K562 (cell line): Measurements from ENCODE around the gene MED14. TPM values are rescaled to one million over a fixed set of nuclear protein-coding genes. Genes with fewer than 3 reads are reported as not detected.

Experiments
- ARHGAP35 ChIP-seq: fragments of 450-650 bp; IDR thresholded peaks from 2 replicates; pipeline ENCODE4 v1.6.1; 2018; ENCODE audit not compliant: partially characterized antibody
- ARNT ChIP-seq, 2 experiments: fragments of 450-650 bp; IDR thresholded peaks; 2 replicates each; pipeline ENCODE4 v1.6.1; 2016; ENCODE audit warnings: mild to moderate bottlenecking in 1 of 2
- BCLAF1 ChIP-seq, 2 experiments: fragments of 450-650 bp in 1 of 2; IDR thresholded peaks; 2 replicates each; pipeline ENCODE4 v1.6.1; 2011 to 2017; ENCODE audit warnings: low read depth in 2 of 2, antibody characterized with exemption in 1 of 2, borderline replicate concordance in 1 of 2, low read length in 1 of 2, mild to moderate bottlenecking in 1 of 2, mixed read lengths in 1 of 2; ENCODE audit not compliant: control insufficient read depth in 1 of 2
- CREB1 ChIP-seq, 2 experiments: sonication (generic) in 1 of 2; formaldehyde crosslinking in 1 of 2; IDR thresholded peaks; 2 replicates each; pipeline versions ENCODE4 v1.6.1 to v1.8.0; 2012 to 2022; ENCODE audit warnings: inconsistent platforms in 1 of 2, mild to moderate bottlenecking in 1 of 2, missing genetic modification reagents in 1 of 2, moderate library complexity in 1 of 2
- HLTF ChIP-seq: fragments of 450-650 bp; IDR thresholded peaks from 2 replicates; pipeline ENCODE4 v1.6.1; 2016
- HNRNPK ChIP-seq: fragments of 200-400 bp; formaldehyde crosslinking; IDR thresholded peaks from one replicate; pipeline ENCODE4 v1.6.1; 2018; ENCODE audit warnings: mild to moderate bottlenecking, low read depth, low read length; ENCODE audit not compliant: poor library complexity, severe bottlenecking
- HNRNPLL ChIP-seq: fragments of 200-400 bp; formaldehyde crosslinking; IDR thresholded peaks from 2 replicates; pipeline ENCODE4 v1.6.1; 2017; ENCODE audit warnings: low read length, low read depth, mild to moderate bottlenecking; ENCODE audit not compliant: poor library complexity, severe bottlenecking
- KDM2B ChIP-seq: fragments of 250-450 bp; sonication (Bioruptor Pico); IDR thresholded peaks from 2 replicates; pipeline ENCODE4 v1.8.0; 2021; ENCODE audit warnings: mild to moderate bottlenecking, moderate library complexity
- MCM2 ChIP-seq: fragments of 450-650 bp; IDR thresholded peaks from 2 replicates; pipeline ENCODE4 v1.6.1; 2017; ENCODE audit warnings: low read depth, mild to moderate bottlenecking
- NBN ChIP-seq: fragments of 450-650 bp; IDR thresholded peaks from 2 replicates; pipeline ENCODE4 v1.6.1; 2016; ENCODE audit warnings: low read depth, mild to moderate bottlenecking
- NFRKB ChIP-seq: fragments of 450-650 bp; IDR thresholded peaks from 2 replicates; pipeline ENCODE4 v1.6.1; 2016; ENCODE audit warnings: low read depth
- NFYB ChIP-seq: IDR thresholded peaks from 2 replicates; pipeline ENCODE4 v1.6.1; 2011; ENCODE audit warnings: mild to moderate bottlenecking, moderate library complexity; ENCODE audit not compliant: insufficient read length; ENCODE audit errors: extremely low read depth
- PCBP1 ChIP-seq: fragments of 200-400 bp; formaldehyde crosslinking; IDR thresholded peaks from 2 replicates; pipeline ENCODE4 v1.6.1; 2018; ENCODE audit warnings: mild to moderate bottlenecking, low read depth, low read length; ENCODE audit not compliant: poor library complexity, severe bottlenecking
- POLR2B ChIP-seq: fragments of 450-650 bp; IDR thresholded peaks from 2 replicates; pipeline ENCODE4 v1.6.1; 2018; ENCODE audit warnings: low read depth; ENCODE audit not compliant: partially characterized antibody
- RBBP5 ChIP-seq: fragments of 200-600 bp; sonication (generic); IDR thresholded peaks from 2 replicates; pipeline ENCODE4 v1.6.1; 2012; ENCODE audit warnings: borderline replicate concordance, mild to moderate bottlenecking, low read length, control low read depth, inconsistent platforms; ENCODE audit not compliant: insufficient read depth, poor library complexity, severe bottlenecking
- RCOR1 ChIP-seq, 2 experiments: IDR thresholded peaks; 2 replicates each; pipeline ENCODE4 v1.6.1; 2012; ENCODE audit warnings: low read depth in 2 of 2, low read length in 2 of 2, borderline replicate concordance in 1 of 2, improper control_type of control experiment in 1 of 2
- SIN3A ChIP-seq, 2 experiments: fragments of 150-350 bp in 1 of 2; IDR thresholded peaks; 2 replicates each; pipeline ENCODE4 v1.6.1; 2011 to 2016; ENCODE audit warnings: borderline replicate concordance in 2 of 2, low read depth in 2 of 2, low read length in 2 of 2, mild to moderate bottlenecking in 2 of 2, moderate library complexity in 2 of 2; ENCODE audit not compliant: control insufficient read depth in 1 of 2
- THRA ChIP-seq: fragments of 450-650 bp; IDR thresholded peaks from 2 replicates; pipeline ENCODE4 v1.6.1; 2017; ENCODE audit warnings: mild to moderate bottlenecking, moderate library complexity
- U2AF1 ChIP-seq: fragments of 200-400 bp; formaldehyde crosslinking; optimal IDR thresholded peaks from 2 replicates; pipeline ENCODE3; 2017; ENCODE audit warnings: mild to moderate bottlenecking, low read depth, low read length, moderate library complexity
- U2AF2 ChIP-seq: fragments of 200-400 bp; formaldehyde crosslinking; optimal IDR thresholded peaks from 2 replicates; pipeline ENCODE3; 2017; ENCODE audit warnings: low read depth, mild to moderate bottlenecking, low read length
- WHSC1 ChIP-seq: IDR thresholded peaks from one replicate; pipeline ENCODE4 v1.6.1; 2012; ENCODE audit warnings: low read length, control low read depth, inconsistent platforms
- ZKSCAN1 ChIP-seq: fragments of 150-350 bp; IDR thresholded peaks from 2 replicates; pipeline ENCODE4 v1.6.1; 2016; ENCODE audit warnings: low read depth, low read length
- ZNF133 ChIP-seq: fragments of 250-450 bp; sonication (Bioruptor Pico); IDR thresholded peaks from 2 replicates; pipeline ENCODE4 v1.4.0; 2020; ENCODE audit warnings: mild to moderate bottlenecking
- polyA plus RNA-seq, 8 experiments: library from polyadenylated mRNA; depleted of rRNA in 4 of 8; stranded (reverse) in 5 of 8; unstranded in 3 of 8; fragments of >200 nt; fragmentation: Nextera tagmentation in 2 of 8; fragmentation: Illumina TruSeq in 1 of 8; extraction: Ambion mirVana in 2 of 8; extraction: Trizol in 1 of 8; gene quantifications; 2 replicates each; pipeline versions ENCODE4 v1.2.1 to v1.2.3, GENCODE V29; 2011 to 2014; ENCODE audit warnings: inconsistent platforms in 1 of 8, missing spikeins in 1 of 8
- total RNA-seq, 7 experiments: library from RNA; depleted of rRNA in 6 of 7; stranded (reverse); fragments of >200 nt in 6 of 7; fragmentation: Illumina TruSeq in 2 of 7; extraction: Trizol in 2 of 7; gene quantifications; 2 replicates each; pipeline versions ENCODE4 v1.2.1 to v1.2.3, GENCODE V29; 2011 to 2021; ENCODE audit warnings: low replicate concordance in 1 of 7

The MED14 gene
- total and polyA plus RNA-seq, 9 of the 15 experiments (the other 6 are each of a cell fraction or from before 2014, with no cell fraction given): 9.2 to 35.3 (median 18.7) TPM

GRCh38 chrX:40647307-40648197 lies 87.8 kb downstream of the MED14 start, which contains the start of gene CXorf38 (continued):
- no peak for TF ChIP-seq BCLAF1 (IDR thresholded peaks at IDR 0.05; ENCODE audit: borderline replicate concordance in 1 of 2, control insufficient read depth in 1 of 2, low read depth in 2 of 2, low read length in 1 of 2)
- TF ChIP-seq NFYB: no peak
- TF ChIP-seq U2AF2: no peak
- no peak for TF ChIP-seq ZNF133 (CRISPR knock-in tag)
- no peak for TF ChIP-seq MCM2
- no peak for TF ChIP-seq RCOR1 (IDR thresholded peaks at IDR 0.05; ENCODE audit: borderline replicate concordance in 1 of 2, low read depth in 2 of 2, low read length in 2 of 2)
- TF ChIP-seq RBBP5: no peak
- TF ChIP-seq KDM2B (CRISPR knock-in tag): no peak
- no peak for TF ChIP-seq HNRNPK
- peak in 1 of 2 experiments; percentile 49; a peak in 1 of 4 replicates for TF ChIP-seq SIN3A (IDR thresholded peaks at IDR 0.05; ENCODE audit: borderline replicate concordance in 2 of 2, control insufficient read depth in 1 of 2, low read depth in 2 of 2, low read length in 2 of 2)
- no peak for TF ChIP-seq ARNT (IDR thresholded peaks at IDR 0.05)
- TF ChIP-seq HLTF: no peak
- no peak for TF ChIP-seq WHSC1
- TF ChIP-seq THRA: no peak
- TF ChIP-seq NBN: no peak
- peak; percentile 69 for TF ChIP-seq CREB1 (IDR thresholded peaks at IDR 0.05)
- peak; percentile 64 for TF ChIP-seq CREB1 (CRISPR knock-in tag; IDR thresholded peaks at IDR 0.05)
- no peak for TF ChIP-seq PCBP1
- TF ChIP-seq NFRKB: no peak
- TF ChIP-seq HNRNPLL: no peak
- no peak for TF ChIP-seq U2AF1
- TF ChIP-seq ARHGAP35: no peak
- TF ChIP-seq ZKSCAN1: no peak
- peak; percentile 24 for TF ChIP-seq POLR2B
